B cell (primary cell): ENCODE results near the gene USH2A.

Source experiments
- CTCF ChIP-seq: fragments of 200-600 bp; IDR thresholded peaks from one replicate; pipeline ENCODE4 v1.8.0; 2022; ENCODE audit warnings: antibody characterized with exemption, mild to moderate bottlenecking
- EZH2 ChIP-seq: IDR thresholded peaks from 2 replicates; pipeline ENCODE4 v1.6.1; 2012; ENCODE audit warnings: borderline replicate concordance, low read depth, mild to moderate bottlenecking, moderate library complexity, low read length; ENCODE audit not compliant: insufficient read depth, poor library complexity, severe bottlenecking

DNA sequence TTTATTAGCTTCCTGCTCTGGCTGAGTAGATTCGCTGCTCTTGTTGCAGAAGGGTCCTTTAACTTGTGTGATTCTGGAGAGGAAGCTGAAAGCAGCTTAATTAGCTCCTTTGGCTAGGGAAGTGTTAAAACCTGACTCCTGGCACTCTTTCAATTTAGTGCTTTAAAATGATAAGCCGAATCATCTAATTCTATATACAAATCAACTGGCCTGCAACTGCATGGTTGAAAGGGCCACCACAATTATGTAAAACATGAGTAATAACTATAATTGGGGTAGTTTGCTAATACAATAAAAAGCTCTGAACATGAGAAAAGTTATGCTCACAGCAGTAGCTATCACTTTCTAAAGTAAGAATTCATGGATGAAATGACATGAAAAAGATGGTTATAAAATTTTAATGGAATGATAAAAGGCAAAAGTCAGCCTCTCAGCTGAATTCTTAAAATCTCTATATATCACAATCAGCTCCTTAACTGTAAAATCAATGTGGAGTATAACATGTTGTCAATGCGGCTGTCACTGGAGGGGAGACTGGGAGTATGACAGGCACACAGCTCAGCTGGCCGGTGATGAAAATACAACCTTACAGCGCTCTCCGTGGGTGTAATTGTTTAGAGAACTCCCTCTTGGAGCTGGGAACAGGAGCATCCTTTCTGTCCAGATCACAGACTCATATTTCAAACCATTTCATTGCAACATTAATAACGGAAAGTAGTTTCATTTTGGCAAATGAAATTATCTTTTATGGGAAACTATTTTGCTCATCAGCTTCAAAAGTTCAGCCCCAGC is 531.8 kb downstream of the USH2A start:
- TF ChIP-seq CTCF (no peak), EZH2 (no peak)
